HG03139 (cell line): ENCODE data around the gene SCEL.
"Not testable (repeated sequence)": the region's sequence is repeated elsewhere in the genome, so short reads cannot be mapped to it uniquely, and the experiment has no call there.

ENCODE experiments used
- ATAC-seq: cut with Tn5 transposase; IDR thresholded peaks from one replicate; pipeline ENCODE4 v1.9.1; 2021; ENCODE audit not compliant: unreplicated experiment

The SCEL gene, protein sequence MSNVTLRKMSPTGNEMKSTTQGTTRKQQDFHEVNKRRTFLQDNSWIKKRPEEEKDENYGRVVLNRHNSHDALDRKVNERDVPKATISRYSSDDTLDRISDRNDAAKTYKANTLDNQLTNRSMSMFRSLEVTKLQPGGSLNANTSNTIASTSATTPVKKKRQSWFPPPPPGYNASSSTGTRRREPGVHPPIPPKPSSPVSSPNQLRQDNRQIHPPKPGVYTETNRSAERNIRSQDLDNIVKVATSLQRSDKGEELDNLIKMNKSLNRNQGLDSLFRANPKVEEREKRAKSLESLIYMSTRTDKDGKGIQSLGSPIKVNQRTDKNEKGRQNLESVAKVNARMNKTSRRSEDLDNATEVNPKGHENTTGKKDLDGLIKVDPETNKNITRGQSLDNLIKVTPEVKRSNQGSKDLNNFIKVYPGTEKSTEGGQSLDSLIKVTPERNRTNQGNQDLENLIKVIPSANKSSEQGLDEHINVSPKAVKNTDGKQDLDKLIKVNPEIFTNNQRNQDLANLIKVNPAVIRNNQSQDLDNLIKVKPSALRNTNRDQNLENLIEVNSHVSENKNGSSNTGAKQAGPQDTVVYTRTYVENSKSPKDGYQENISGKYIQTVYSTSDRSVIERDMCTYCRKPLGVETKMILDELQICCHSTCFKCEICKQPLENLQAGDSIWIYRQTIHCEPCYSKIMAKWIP

DNA sequence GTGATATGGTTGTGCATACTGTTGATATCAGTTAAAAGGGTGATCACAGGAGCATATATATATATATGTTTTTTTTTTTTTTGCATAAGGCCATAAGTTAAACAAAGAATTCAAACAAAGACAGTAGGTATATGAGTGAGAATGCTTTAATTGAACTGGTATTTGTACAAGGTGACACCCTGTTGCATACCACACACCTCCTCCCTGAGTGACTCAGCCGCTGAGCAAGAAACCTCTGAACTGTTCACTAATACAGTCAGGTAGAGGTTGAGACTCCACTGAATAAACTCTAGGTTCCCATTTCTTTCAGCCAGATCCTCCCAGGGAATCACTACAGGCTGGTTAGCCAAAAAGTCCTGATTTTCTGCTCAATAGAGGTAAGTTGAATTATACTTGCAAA is at the start of gene SCEL:
Gene SCEL (plus strand): TSS at position 259 of the 400 bp plus-strand sequence. CDS start 20,170 bp downstream, outside the sequence.
- ATAC-seq = no peak

DNA sequence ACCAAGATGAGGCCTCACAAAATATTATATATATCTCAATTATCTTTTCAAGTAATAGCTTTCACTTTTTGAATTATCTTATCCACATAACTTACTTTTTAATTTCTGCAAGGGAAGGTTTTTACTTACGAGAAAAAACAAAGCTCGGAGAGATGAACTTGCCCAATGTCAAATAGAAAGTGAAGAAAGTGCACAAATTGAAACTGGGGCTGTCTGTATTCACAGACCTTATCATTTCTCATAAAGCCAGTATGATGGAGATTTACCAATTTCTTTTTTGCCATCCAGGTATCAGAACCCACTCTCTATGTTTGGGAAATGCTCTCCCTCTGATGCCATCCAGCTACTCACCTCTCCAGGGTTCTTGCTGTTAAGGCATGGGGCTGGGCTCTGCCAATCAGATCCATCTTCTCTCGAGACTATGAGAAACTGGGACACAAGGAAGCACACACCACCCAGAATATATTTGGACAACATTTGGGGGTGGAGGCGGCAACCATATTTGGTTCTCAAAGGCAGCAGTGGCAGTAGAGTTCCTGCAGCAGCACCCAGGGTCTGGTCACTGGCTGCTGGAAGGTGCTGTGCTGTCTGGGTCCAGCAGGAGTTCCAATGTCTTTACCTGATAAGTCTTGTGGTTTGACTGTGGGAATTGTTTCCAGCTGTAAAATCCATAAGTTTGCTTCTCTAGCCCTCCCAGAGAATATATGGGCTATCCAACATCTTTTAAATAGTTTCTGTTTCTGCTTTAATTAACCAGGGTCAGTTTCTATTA is 45.8 kb upstream of the SCEL start:
- ATAC-seq = no peak

DNA sequence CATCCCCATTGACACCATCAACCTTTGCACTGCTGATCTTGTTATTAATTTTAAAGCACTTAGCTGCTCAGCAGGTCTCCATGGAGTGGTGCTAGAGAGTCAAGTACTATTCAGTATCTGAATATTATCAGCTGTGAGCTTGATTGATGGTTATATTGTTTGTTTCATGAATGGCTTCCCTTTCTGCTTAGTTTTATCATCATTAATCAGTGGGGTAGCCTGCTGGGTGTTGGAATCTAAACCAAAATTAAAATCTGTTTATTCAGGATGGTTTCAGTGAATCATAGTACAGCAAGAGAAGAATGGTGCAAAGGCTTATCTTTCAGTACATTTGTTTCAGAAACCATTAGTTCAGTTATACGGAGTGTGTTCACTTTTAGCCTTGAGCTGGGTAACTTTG is 42.5 kb upstream of the SCEL start:
- ATAC-seq = peak; percentile 48

DNA sequence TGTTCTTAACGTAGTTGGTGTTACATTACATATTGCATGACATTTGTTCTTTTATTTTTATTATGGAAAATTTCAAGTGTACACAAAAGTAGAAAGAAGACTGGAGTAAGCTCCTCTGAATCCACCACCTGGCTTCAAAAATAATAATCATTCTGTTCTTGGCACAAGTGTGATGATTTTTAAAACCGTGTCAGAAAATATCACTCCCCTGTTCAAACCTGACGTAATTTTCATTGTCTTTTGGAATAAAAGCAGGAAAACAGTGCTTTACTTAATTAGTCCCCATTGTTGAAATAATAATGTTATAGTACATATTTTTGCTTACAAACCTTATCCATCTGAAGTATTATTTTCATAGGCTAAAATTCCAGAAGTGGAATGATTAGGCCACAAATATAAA is 41.3 kb upstream of the SCEL start:
- no peak for ATAC-seq

DNA sequence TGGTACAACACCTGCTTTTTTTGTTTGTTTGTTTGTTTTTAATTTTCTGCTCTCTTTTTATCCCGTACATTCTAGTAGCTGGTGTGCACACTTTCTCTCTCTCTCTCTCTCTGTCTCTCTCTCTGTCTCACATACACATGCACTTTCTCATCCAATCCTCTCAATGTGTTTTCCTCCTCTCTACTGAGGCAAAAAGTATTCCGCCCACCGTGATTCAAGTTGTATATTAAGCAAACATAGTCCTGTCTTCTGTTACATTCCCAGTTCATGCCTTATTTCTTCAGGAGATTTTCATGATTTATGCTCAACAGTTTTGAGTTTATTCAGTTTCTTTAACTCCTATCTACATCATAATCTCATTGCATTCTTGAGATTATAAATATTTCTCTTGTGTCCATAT is 38.2 kb upstream of the SCEL start:
- ATAC-seq = no peak

DNA sequence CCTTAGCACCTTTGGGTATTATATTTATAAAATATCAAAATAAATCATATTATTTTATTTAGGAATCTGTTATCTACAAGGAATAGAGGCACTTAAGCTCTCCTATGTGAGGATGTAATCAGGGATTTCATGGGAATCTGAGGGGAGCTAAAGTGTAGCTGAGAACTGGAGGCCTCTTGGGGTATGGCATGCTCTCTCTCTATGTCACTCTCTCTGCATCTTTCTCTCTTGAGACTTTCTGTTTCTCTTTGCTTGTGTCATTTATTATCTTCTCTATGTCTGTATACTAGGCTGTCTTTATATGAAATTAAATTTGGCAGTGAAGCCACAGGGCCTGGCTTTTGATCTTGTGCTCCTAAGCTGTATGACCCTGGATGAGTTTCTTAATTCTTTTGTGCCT is 37.7 kb upstream of the SCEL start:
- no peak for ATAC-seq

DNA sequence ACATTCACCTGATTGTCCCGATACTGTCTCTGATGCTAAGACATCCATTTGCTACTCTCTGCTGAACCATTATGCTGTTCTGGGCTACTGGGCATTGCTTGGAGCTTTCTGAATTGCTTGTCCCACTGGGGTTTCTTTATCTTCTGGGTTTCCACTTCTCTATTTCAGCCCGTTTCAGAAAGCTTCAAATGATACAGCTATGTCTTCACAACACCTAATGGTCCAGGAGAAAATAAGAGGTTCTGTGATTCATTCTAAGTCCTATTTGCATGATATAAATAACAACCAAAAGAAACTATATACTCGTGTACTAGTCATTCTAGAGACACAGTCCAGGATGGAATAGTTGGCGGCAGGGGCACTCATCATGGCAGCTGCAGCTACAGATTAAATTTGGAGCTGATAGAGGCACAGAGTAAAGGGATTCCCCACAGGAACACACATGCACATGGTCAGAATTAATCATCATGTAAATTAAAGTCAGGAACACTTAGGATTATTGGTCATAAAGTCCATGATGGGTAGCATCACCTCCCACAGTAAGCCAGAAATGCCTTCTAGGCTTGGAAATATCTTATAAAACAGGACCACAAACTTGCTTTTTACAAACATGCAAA is 33.3 kb upstream of the SCEL start:
- ATAC-seq = peak; percentile 87

DNA sequence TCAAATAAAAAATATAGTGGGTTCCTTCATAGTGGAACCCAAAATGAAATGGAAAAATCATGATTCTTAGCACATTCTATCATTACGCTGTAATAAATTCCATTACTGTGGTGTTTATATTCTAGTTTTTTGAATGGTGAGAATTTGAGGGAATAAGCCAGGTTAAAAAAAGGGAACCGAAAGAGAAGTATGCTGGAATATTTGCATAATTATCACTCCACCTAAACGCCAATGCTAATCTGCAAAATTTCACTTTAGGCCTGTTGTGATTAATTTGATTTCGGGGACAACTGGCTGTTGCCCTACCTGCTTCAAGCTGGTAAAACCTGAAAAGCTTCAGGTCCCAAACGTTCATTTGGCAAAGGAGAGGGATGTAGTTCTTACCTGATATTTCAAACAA is 32.1 kb upstream of the SCEL start:
- no peak for ATAC-seq

DNA sequence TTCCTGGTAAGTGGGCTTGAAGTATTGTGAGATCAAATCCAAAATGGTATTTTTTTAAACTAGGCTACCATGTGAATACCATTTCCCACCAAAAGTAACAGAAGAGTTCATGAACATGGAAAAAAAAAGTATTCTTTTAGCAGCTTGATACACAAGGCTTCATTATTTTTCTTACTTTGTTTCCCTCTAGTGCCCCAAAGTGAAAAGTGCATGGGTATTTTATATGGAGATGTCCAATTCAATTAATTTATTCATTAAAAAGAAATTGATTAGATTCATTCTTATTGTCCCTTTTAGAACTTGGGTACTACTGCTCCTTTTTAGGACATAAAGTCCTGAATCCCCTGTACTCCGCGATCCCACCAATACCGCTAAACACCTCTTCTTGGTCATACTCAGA is 28.6 kb upstream of the SCEL start:
- no peak for ATAC-seq

DNA sequence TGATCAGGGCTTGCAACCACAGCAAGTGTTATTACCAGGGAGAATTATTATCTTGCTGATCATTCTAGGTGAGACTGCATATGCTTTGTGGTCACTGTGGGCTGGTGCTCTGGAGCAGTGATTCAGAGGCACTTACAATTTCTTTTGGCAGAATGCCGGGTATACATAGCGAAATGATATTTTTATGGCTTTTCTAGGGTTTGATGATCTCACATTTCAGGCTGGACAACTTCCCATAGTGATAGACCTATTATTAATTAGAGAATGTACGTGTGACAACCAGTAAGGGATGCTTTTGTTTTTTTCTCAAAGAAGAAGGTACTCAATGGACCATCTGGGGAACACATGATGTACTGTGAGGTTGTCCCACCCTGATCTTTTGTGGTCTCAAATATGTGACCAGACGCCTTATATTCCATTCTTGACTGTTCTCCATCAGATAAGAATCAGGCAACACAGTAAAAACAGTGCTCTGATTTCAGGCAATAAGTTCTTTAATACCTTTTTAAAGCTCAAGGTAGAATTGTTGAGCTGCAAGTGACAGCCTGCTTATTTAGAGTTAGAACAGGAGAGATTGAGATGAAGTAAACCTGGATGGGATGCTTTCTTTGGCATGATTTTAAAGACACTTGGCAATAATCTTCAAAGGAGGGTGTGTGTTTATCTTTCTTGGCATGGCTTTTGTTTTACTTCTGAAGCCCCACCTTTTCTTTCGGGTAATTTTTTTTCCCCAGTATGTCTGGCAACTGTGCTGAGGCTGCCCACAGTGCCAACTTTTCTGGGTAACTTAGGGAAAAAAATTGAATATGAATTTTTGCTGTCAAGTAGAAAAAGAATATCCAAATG is 27.4 kb upstream of the SCEL start:
- ATAC-seq = no peak

DNA sequence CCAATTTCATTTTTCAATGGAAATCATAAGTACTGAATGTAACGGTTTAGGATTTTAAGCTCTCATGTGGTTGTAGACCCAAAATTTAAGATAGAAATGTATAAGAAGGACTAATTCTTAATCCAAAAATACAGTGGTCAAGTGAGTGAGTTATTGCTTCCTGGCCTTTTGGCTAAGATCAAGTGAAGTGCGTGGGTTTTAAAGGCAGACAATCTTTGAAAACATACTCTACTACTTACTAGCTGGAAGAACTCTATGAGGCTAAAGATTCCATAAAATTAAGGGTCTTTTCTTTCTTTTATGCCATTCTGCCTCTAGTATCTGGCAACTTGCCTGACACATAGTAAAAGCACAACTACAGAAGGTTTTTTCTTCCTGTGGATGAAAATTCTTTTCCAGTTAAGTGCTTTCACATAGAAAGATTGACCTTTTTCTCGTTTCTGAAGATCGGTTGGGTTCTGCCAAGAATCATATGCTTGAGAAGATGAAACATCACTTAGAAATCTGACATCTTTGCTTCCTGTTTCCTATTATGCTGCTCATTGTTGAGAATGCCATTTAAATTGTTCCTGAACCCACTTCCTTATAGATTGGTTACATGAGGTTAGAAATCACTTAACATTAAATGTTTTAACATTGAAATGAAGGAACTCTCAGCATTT is 26.4 kb upstream of the SCEL start:
- no peak for ATAC-seq

DNA sequence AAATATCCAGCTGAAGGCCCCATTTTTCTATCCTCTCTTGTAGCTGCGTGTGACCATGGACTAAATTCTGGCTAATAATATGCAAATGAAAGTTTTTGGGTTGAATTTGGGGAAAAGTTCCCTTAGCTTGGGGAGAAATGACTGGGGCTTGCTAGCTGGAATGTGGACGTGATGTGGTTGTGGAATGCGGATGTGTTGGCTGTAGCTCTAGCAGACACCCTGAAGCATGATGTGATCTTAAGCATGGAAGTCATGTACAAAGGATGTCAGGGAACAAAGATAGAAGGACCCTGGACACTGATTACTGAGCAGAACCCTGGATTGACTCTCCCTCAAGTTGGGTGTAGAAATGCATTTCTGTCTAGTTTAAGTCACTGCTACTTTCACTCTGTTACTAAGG is 25.4 kb upstream of the SCEL start:
- no peak for ATAC-seq

DNA sequence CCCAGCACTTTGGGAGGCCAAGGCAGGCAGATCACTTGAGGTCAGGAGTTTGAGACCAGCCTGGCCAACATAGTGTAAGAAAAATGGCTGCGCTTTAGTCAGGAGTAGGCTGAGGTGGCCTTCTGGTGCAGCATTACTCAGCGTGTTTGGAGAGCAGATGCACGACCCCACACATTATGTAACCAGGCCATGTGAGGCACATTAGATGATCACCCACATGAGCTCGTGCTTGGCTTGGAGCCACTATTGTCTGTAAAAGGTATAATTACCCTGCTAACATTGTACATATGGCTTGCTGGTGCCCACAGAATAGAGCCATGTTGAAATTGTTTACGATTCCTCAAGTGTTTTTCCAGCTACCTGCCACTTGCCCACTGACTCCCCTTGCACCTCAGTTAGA is 24.0 kb upstream of the SCEL start:
- no peak for ATAC-seq

DNA sequence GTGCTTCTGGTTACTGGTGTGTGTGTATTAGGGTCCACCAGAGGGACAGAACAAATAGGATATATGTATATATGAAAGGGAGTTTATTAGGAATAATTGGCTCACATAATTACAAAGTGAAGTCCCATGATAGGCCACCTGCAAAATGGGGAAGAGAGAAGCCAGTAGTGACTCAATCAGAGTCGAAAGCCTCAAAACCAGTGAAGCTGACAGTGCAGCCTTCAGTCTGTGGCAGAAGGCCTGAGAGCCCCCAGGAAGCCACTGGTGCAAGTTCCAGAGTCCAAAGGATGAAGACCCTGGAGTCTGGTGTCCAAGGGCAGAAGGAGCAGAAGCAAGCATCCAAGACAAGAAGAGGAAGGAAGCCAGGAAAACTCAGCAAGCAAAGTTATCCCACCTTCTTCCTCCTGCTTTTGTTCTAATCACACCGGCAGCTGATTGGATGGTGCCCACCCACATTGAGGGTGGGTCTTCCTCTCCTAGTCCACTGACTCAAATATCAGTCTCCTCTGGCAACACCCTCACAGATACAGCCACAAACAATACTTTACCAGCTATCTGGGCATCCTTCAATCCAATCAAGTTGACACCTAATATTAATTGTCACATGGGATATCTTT is 21.7 kb upstream of the SCEL start:
- peak; percentile 66 for ATAC-seq

DNA sequence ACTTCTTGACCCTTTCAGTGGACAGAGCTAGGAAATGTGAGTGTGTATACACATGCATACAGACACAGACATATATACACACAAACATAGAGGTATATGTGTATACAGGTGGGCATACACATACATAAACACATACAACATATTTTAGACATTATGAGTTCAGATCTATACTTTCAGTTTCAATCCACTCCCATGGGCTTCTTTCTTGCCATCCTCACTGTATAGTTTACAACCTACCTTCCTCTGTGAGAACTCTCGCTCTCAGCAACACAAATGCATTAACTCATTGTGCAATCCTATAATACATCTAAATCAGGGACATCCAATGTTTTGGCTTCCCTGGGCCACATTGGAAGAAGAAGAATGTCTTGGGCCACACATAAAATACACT is 21.2 kb upstream of the SCEL start:
- ATAC-seq = peak; percentile 80

DNA sequence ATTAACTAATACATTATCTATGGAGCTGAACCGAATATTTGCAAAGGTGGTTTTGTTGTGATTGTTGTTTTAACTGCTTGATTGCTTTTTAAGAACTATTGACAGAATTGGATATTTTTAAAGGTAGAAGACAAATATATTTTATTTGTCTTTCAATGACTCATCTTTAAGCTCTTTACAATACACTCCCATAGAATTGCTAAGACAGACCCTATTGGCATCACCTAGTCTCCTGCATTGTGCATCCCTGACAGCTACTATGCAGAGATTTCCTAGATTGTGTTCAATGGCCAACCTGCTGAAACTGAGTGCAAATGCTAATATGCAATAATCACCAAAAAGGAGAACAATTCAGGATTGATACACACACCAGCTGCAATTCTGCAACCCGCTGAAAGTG is 19.7 kb upstream of the SCEL start:
- no peak for ATAC-seq

DNA sequence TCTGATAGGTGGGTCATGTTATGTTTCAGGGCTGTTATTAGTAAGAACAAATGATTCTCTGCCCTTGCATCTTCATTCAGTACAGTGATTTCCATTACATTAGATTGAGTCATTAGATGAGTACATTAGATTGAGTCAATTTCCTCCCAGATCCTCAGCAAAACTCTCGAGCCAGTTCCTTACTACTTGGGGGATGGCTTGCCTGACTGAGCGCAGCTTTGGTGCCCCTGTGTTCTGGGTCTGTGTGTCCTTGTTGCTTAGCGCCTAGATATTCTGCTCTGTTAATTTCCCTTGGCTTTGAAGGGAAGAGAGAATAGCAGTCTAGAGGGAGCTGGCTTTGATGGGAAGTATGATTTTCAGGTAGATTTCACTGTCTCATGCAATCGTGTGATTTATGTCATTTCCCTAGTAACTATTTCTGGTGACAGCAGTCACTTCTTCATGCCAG is 19.1 kb upstream of the SCEL start:
- no peak for ATAC-seq

DNA sequence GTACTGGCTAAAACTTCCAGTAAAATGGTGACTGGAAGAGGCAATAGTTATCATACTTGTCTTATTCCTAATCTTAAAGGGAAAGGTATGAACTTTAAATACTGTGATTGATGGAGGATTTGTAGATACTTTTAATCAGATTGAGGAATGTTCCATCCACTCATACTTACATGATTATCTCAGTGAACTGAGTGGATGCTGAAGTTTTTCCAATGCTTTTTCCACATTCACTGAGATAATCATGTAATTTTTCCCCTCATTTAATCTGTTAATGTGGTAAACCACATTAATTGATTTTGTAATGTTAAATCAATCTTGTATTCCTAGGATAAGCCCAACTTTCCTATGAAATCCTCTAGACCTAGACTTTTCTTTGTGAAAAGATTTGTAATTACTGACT is 17.2 kb upstream of the SCEL start:
- no peak for ATAC-seq

DNA sequence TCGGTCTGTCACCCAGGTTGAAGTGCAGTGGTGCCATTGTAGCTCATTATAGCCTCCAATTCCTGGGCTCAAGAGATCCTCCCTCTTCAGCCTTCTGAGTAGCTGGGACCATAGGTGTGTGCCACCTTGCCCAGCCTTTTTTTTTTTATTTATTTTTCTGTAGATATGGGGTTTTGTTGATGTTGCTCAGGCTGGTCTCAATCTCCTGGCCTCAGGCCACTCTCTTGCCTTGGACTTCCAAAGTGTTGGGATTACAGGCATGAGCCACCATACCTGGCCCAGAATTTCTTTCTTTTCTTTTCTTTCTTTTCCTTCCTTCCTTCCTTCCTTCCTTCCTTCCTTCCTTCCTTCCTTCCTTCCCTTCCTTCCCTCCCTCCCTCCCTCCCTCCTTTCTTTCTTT is 16.1 kb upstream of the SCEL start:
- ATAC-seq = not testable (repeated sequence)
